ENCODE data around the gene GRB10. TPM values are rescaled to one million over a fixed set of nuclear protein-coding genes. Genes with fewer than 3 reads are reported as not detected.
"Not testable (repeated sequence)": the region's sequence is repeated elsewhere in the genome, so short reads cannot be mapped to it uniquely, and the experiment has no call there.

Gene GRB10
- total RNA-seq, 1 experiment from 2014 or later = 18.2 TPM

GRCh38 chr7:50590535-50590934, 192.2 kb downstream of the GRB10 start:
- no peak for DNase-seq (ENCODE audit: low read depth)

- DNase-seq (ENCODE audit: low read depth) = no peak
Measured at GRCh38 chr7:50589364-50589763, 193.3 kb downstream of the GRB10 start.

DNA sequence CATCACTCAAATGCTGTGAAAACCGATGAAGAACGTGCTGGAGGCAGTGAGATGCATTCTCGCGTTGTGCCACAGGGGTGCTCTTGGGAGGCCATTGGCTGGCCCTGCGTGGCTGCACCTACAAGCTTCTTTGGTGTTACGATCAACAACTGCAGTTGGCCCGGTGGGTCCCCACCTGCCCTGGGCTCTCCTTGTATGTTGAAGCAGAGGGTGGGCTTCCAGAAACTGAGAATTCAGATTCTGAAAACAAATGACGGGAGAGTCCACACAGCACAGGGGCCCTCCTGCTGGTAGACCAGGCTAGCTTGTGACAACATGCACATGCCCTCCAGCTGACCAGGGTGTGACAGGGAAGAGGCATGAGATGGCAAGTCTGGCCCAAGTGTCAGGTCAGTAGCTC, 193.8 kb downstream of the GRB10 start:
- no peak for DNase-seq (ENCODE audit: low read depth)

DNA sequence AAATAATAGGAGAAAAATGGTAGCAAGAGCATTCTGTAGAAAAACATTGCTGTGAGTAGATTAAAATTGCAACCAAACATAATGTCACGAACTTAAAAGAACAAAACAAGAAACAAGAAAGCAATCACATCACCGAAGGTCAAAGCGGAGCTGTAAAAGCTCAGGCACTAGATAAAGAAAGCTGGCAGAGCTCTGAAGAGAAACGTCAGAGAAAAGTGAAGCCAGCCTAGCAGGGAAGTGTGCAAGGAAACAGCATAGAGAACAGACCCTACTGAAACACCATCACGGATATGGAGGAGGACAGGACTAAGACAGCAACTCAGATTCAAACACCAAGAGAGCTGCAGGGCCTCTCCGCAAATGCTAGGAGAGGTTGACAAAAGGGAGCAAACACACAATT, 195.0 kb downstream of the GRB10 start:
- DNase-seq (ENCODE audit: low read depth) = no peak

DNA sequence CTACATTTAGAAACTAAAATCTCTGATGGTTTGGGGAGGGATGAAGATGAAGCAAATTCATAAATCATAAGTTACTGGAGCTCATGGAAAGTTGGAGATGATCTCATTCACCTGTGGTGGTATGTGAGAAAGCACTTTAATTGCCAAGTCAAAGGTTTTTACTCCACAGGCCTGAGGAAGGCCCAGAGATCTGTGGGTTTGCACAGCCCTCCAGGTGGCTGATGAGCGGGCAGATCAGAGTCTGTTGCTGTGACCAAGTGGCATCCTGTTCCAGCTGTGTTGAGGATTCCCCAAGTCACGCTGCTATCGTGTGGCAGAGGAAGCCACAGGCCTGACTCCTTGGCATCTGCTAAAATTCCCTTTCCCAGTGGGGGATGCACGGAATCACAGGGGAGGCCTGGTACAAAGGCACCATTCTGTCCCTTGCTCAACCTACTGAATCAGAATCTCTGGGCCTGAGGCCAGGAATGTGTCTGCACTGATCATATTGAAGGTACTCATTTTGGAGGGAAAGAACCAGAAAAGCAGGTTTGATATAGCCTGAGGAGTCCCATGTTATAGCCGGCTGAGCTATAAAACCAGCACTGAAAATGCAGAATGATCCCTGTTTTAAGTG, 197.8 kb downstream of the GRB10 start:
- DNase-seq (ENCODE audit: low read depth) = peak; percentile 58

- DNase-seq (ENCODE audit: low read depth) = no peak
Measured at GRCh38 chr7:50584386-50584785, 198.3 kb downstream of the GRB10 start.

GRCh38 chr7:50583295-50583694, 199.4 kb downstream of the GRB10 start:
- not testable (repeated sequence) for DNase-seq (ENCODE audit: low read depth)

GRCh38 chr7:50582271-50582670, 200.4 kb downstream of the GRB10 start:
- DNase-seq (ENCODE audit: low read depth) = not testable (repeated sequence)

GRCh38 chr7:50580666-50581065, 202.0 kb downstream of the GRB10 start:
- not testable (repeated sequence) for DNase-seq (ENCODE audit: low read depth)

DNA sequence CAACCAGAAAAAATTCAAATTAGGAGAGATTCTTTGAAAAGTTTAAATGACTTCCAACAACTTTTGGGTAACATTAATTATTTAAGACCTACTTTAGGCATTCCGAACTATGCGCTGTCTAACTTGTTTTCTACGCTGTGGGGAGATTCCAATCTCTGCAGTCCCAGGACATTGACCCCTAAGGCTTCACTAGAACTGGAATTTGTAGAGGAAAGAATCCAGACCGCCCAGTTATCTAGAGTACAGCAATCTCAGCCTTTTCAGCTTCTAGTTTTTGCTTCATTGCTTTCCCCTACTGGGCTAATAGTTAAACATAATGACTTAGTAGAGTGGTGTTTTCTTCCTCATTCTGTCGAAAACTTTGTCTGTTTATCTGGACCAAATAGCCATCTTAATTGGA, 202.6 kb downstream of the GRB10 start:
- no peak for DNase-seq (ENCODE audit: low read depth)

DNA sequence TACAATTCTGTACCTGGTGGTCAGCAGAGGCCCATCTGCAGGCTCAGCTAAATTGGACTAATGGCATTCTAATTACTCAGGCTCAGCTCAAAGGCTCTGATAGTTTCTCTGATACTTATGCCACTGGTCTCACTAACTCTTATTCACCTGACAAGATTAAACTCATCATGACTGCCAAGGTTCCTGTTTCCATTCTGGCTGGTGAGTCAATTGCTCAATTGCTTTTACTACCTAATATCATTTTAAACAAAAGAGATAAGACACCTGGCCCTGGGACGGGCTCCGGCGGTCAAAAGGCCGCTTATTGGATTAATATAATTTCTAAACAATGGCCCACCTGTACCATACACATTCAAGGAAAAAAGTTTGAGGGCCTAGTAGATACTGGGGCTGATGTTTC, 204.6 kb downstream of the GRB10 start:
- not testable (repeated sequence) for DNase-seq (ENCODE audit: low read depth)

GRCh38 chr7:50577569-50577968, 205.1 kb downstream of the GRB10 start:
- no peak for DNase-seq (ENCODE audit: low read depth)

GRCh38 chr7:50576388-50576787, 206.3 kb downstream of the GRB10 start:
- DNase-seq (ENCODE audit: low read depth) = not testable (repeated sequence)

- no peak for DNase-seq (ENCODE audit: low read depth)
Measured at GRCh38 chr7:50567715-50568261, 214.9 kb downstream of the GRB10 start.

DNA sequence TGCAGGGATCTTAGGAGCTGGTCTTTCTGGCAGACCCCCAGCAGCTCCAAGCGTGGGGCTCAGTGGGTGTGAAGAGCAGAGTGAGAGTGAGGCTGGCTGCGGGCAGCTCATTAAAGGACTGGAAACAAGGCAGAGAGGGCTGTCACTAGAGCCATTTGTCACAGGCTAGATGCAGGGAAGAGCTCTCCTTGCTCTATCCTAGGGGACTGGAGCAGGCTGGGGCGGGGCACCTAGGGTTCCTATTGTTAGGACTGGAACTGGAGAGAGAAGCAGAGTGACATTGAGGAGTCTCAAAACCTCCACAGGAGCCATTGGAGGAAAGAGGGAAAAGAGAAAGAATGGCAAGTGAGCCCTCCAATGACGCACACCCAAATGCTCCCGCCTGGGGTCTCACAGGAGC, 216.7 kb downstream of the GRB10 start:
- DNase-seq (ENCODE audit: low read depth) = no peak

DNA sequence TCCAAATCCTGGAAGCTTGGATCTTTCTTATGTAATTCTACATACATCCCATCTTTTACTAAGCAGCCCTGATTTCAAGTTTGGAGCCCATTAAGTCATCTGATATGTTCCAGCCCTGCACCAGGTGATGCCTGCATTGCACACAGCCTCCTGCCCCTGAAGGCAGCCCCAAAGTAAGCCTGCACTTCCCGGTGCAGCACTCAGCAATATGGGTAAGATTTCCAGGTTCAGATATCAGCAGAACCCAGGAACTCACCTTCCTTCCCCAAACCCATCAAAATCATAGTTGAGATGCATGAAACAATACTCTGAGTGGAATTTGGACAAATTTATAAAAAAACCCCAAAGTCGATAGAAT, 217.2 kb downstream of the GRB10 start:
- DNase-seq (ENCODE audit: low read depth) = no peak

DNA sequence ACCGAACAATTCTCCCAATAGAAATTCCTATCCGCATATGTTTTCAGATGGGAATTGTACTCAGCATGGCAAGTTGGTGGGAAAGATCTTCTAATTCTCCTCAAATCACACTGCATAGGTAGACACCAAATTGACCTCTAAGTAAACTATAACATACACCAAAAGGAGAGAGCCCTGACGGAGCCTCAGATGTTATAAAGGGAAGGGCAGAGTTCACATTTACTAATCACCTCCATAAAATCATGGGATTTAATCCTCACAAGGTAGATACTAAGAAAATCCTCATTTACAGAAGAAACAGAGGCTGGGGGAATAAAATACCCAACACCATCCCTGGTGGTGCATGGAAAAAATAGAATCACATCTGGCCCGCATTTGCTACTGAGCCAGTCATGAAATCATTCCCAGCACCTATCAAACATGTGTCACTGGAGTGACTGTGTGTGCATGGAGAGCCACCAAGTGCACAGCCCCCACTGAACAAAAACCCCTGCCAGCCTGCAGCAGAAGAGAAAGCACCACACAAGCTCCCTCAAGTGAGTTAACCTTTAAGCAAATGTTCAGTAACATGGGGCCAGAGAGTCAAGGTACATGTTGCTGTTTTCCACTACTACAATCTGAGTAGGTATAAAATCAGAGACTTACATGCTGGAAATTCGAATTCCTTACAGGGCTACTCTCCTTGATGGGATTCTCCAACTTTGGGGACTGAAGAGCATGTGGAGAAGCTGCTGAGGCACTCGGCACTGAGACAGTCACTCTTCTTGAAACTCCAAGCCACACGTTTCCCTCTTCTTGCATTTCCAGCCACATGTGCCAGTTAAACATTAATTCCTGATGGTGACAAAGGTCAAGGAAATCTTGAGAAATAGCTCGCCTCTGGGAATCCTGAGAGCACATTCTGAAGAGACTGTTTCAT, 217.8 kb downstream of the GRB10 start, which contains the start of gene DDC:
Gene DDC, minus strand, starts transcription at position 766 of the 919 bp plus-strand sequence. CDS start 21,320 bp downstream, outside the sequence.
- no peak for DNase-seq (ENCODE audit: low read depth)

DNA sequence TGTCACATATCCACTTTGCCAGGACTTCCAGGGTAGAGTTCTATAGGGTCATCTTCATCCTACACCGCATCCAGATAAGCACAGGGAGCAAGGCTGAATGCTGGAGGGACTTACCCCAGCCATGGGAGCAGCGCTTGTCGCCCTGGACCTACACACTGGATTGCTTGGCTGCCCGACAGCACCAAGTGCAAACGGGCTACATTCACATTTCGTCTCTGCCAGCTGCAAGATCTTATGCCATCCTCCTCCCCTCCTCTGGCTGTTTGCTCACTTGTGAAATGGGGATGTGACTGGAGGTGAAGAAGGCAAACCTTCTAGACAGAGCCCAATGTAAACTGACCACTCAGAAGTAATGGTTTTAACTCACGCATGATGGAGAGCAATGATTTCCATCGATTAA, 218.5 kb downstream of the GRB10 start:
- DNase-seq (ENCODE audit: low read depth) = no peak

DNA sequence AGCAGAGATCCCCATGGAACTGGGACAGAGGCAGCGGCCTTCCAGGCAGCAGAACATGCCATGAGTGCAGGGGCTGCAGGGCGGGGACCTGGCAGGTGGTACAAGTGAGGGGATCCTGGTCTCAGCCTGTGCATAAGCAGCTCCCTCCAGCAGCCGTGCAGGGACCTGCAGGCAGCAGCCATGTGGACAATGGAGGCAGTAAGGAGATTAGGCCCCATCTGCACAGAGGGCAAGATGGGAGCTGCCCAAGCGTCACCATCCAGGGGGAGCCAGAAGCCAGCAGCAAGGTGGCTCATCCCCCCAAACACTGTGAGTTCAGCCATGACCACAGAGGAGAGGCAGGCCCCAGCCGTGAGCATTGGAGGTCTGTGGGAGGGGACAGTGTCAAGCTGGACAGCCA, 220.6 kb downstream of the GRB10 start:
- no peak for DNase-seq (ENCODE audit: low read depth)

- no peak for DNase-seq (ENCODE audit: low read depth)
Measured at GRCh38 chr7:50560865-50561351, 221.8 kb downstream of the GRB10 start.

- DNase-seq (ENCODE audit: low read depth) = no peak
Measured at GRCh38 chr7:50559881-50560280, 222.8 kb downstream of the GRB10 start.
